ENCODE results near the gene ZNF679.
"Not testable (repeated sequence)": the region's sequence is repeated elsewhere in the genome, so short reads cannot be mapped to it uniquely, and the experiment has no call there.

Gene ZNF679

DNA sequence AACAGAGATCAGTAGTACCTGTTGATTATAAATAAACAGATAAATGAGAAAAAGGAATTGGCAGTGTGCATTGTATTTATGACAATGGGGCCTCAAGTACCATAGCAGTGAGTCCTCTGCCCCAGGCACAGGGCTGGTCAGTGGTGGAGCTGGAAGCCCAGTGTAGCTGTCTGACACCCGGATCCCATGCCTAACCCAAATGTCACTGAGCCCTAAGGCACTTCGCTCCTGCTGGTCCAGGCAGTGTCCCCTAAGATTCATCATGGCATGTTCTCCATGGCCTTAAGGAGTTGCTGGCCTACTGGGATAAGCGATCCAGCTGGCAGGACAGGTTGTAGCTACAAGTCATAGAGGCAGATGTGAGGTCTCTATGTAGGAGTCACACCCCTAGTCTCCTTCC lies 82.2 kb downstream of the ZNF679 start:
- DNase-seq (ENCODE audit: low read depth in 2 of 2), result no peak

GRCh38 chr7:64312826-64313225 lies 84.6 kb downstream of the ZNF679 start:
- DNase-seq (ENCODE audit: low read depth in 2 of 2), result no peak

GRCh38 chr7:64313740-64314491 lies 85.6 kb downstream of the ZNF679 start, which contains the start of gene ZNF736:
ZNF736 (plus strand) TSS chr7:64313961; CDS start chr7:64314151, 190 bp downstream.
- DNase-seq (ENCODE audit: low read depth in 2 of 2), result peak; percentile 85 to 87

GRCh38 chr7:64314566-64314965 lies 86.3 kb downstream of the ZNF679 start:
- no peak for DNase-seq (ENCODE audit: low read depth in 2 of 2)

GRCh38 chr7:64316031-64316742 lies 87.9 kb downstream of the ZNF679 start:
- DNase-seq (ENCODE audit: low read depth in 2 of 2), result not testable (repeated sequence)

All from fibroblast of skin of left quadriceps (primary cell).